ENCODE data around the gene AUTS2.

The AUTS2 gene

GRCh38 chr7:69608878-69609277 lies 10.6 kb downstream of the AUTS2 start:
- Histone ChIP-seq H3K4me1 (ENCODE audit: control insufficient read depth, insufficient read depth, low read length, poor library complexity, severe bottlenecking) (no peaks in the 10 kb centered on the region), H3K27me3 (replicated peaks; ENCODE audit: control insufficient read depth, insufficient read depth, low read length, poor library complexity, severe bottlenecking) (no peaks in the 10 kb centered on the region)

GRCh38 chr7:69609541-69610373 lies 11.5 kb downstream of the AUTS2 start:
- H3K27me3 ChIP-seq (replicated peaks; ENCODE audit: control insufficient read depth, insufficient read depth, low read length, poor library complexity, severe bottlenecking), result no peaks in the 10 kb centered on the region
- no peaks in the 10 kb centered on the region for H3K4me1 ChIP-seq (ENCODE audit: control insufficient read depth, insufficient read depth, low read length, poor library complexity, severe bottlenecking)
- no peaks in the 10 kb centered on the region for H3K9me3 ChIP-seq (ENCODE audit: control insufficient read depth, low read length)
- H3K36me3 ChIP-seq (ENCODE audit: control insufficient read depth, insufficient read depth, low read length), result no peaks in the 10 kb centered on the region
- no peak overlapping the region for H3K27ac ChIP-seq (ENCODE audit: insufficient read depth, low read length, poor library complexity, severe bottlenecking)
- H3K4me3 ChIP-seq (ENCODE audit: insufficient read depth, low read depth, low read length, poor library complexity, severe bottlenecking), result no peak overlapping the region
- no peak for DNase-seq

More at GRCh38 chr7:69608878-69609277, 10.6 kb downstream of the AUTS2 start:
- Histone ChIP-seq H3K9me3 (ENCODE audit: control insufficient read depth, low read length) (no peaks in the 10 kb centered on the region), H3K36me3 (ENCODE audit: control insufficient read depth, insufficient read depth, low read length) (no peaks in the 10 kb centered on the region), H3K27ac (ENCODE audit: insufficient read depth, low read length, poor library complexity, severe bottlenecking) (no peak overlapping the region), H3K4me3 (ENCODE audit: insufficient read depth, low read depth, low read length, poor library complexity, severe bottlenecking) (no peak overlapping the region)
- DNase-seq, result no peak

- no peaks in the 10 kb centered on the region for H3K36me3 ChIP-seq (ENCODE audit: control insufficient read depth, insufficient read depth, low read length)
- no peaks in the 10 kb centered on the region for H3K9me3 ChIP-seq (ENCODE audit: control insufficient read depth, low read length)
- no peaks in the 10 kb centered on the region for H3K27me3 ChIP-seq (replicated peaks; ENCODE audit: control insufficient read depth, insufficient read depth, low read length, poor library complexity, severe bottlenecking)
- no peak overlapping the region for H3K4me3 ChIP-seq (ENCODE audit: insufficient read depth, low read depth, low read length, poor library complexity, severe bottlenecking)
- no peaks in the 10 kb centered on the region for H3K4me1 ChIP-seq (ENCODE audit: control insufficient read depth, insufficient read depth, low read length, poor library complexity, severe bottlenecking)
- no peak overlapping the region for H3K27ac ChIP-seq (ENCODE audit: insufficient read depth, low read length, poor library complexity, severe bottlenecking)
- DNase-seq, result no peak
Measured at GRCh38 chr7:69610374-69611084, 12.3 kb downstream of the AUTS2 start.

GRCh38 chr7:69612981-69613380 lies 14.7 kb downstream of the AUTS2 start:
- DNase-seq, result no peak
- H3K9me3 ChIP-seq (ENCODE audit: control insufficient read depth, low read length), result no peaks in the 10 kb centered on the region
- H3K36me3 ChIP-seq (ENCODE audit: control insufficient read depth, insufficient read depth, low read length), result no peaks in the 10 kb centered on the region
- no peaks in the 10 kb centered on the region for H3K27me3 ChIP-seq (replicated peaks; ENCODE audit: control insufficient read depth, insufficient read depth, low read length, poor library complexity, severe bottlenecking)
- no peak overlapping the region for H3K27ac ChIP-seq (ENCODE audit: insufficient read depth, low read length, poor library complexity, severe bottlenecking)
- H3K4me1 ChIP-seq (ENCODE audit: control insufficient read depth, insufficient read depth, low read length, poor library complexity, severe bottlenecking), result no peaks in the 10 kb centered on the region
- H3K4me3 ChIP-seq (ENCODE audit: insufficient read depth, low read depth, low read length, poor library complexity, severe bottlenecking), result no peak overlapping the region

- no peak for DNase-seq
- Histone ChIP-seq H3K4me3 (ENCODE audit: insufficient read depth, low read depth, low read length, poor library complexity, severe bottlenecking) (no peak overlapping the region), H3K27me3 (replicated peaks; ENCODE audit: control insufficient read depth, insufficient read depth, low read length, poor library complexity, severe bottlenecking) (no peaks in the 10 kb centered on the region), H3K4me1 (ENCODE audit: control insufficient read depth, insufficient read depth, low read length, poor library complexity, severe bottlenecking) (no peaks in the 10 kb centered on the region), H3K27ac (ENCODE audit: insufficient read depth, low read length, poor library complexity, severe bottlenecking) (no peak overlapping the region), H3K9me3 (ENCODE audit: control insufficient read depth, low read length) (no peaks in the 10 kb centered on the region), H3K36me3 (ENCODE audit: control insufficient read depth, insufficient read depth, low read length) (no peaks in the 10 kb centered on the region)
Measured at GRCh38 chr7:69613846-69614245, 15.6 kb downstream of the AUTS2 start.

- H3K27me3 ChIP-seq (replicated peaks; ENCODE audit: control insufficient read depth, insufficient read depth, low read length, poor library complexity, severe bottlenecking), result no peaks in the 10 kb centered on the region
- no peak overlapping the region for H3K27ac ChIP-seq (ENCODE audit: insufficient read depth, low read length, poor library complexity, severe bottlenecking)
- H3K36me3 ChIP-seq (ENCODE audit: control insufficient read depth, insufficient read depth, low read length), result no peaks in the 10 kb centered on the region
- no peak overlapping the region for H3K4me3 ChIP-seq (ENCODE audit: insufficient read depth, low read depth, low read length, poor library complexity, severe bottlenecking)
- H3K9me3 ChIP-seq (ENCODE audit: control insufficient read depth, low read length), result no peaks in the 10 kb centered on the region
- no peak for DNase-seq
- H3K4me1 ChIP-seq (ENCODE audit: control insufficient read depth, insufficient read depth, low read length, poor library complexity, severe bottlenecking), result no peaks in the 10 kb centered on the region
Measured at GRCh38 chr7:69615685-69616084, 17.4 kb downstream of the AUTS2 start.

GRCh38 chr7:69617364-69617763 lies 19.1 kb downstream of the AUTS2 start:
- H3K27me3 ChIP-seq (replicated peaks; ENCODE audit: control insufficient read depth, insufficient read depth, low read length, poor library complexity, severe bottlenecking), result no peaks in the 10 kb centered on the region
- H3K9me3 ChIP-seq (ENCODE audit: control insufficient read depth, low read length), result no peaks in the 10 kb centered on the region
- H3K4me1 ChIP-seq (ENCODE audit: control insufficient read depth, insufficient read depth, low read length, poor library complexity, severe bottlenecking), result no peaks in the 10 kb centered on the region
- no peak overlapping the region for H3K27ac ChIP-seq (ENCODE audit: insufficient read depth, low read length, poor library complexity, severe bottlenecking)
- H3K4me3 ChIP-seq (ENCODE audit: insufficient read depth, low read depth, low read length, poor library complexity, severe bottlenecking), result no peak overlapping the region
- no peak for DNase-seq
- no peaks in the 10 kb centered on the region for H3K36me3 ChIP-seq (ENCODE audit: control insufficient read depth, insufficient read depth, low read length)

GRCh38 chr7:69619054-69619453 lies 20.8 kb downstream of the AUTS2 start:
- Histone ChIP-seq H3K27me3 (replicated peaks; ENCODE audit: control insufficient read depth, insufficient read depth, low read length, poor library complexity, severe bottlenecking) (no peaks in the 10 kb centered on the region), H3K4me1 (ENCODE audit: control insufficient read depth, insufficient read depth, low read length, poor library complexity, severe bottlenecking) (no peaks in the 10 kb centered on the region), H3K27ac (ENCODE audit: insufficient read depth, low read length, poor library complexity, severe bottlenecking) (no peak overlapping the region), H3K9me3 (ENCODE audit: control insufficient read depth, low read length) (no peaks in the 10 kb centered on the region), H3K4me3 (ENCODE audit: insufficient read depth, low read depth, low read length, poor library complexity, severe bottlenecking) (no peak overlapping the region), H3K36me3 (ENCODE audit: control insufficient read depth, insufficient read depth, low read length) (no peaks in the 10 kb centered on the region)
- no peak for DNase-seq

- H3K4me1 ChIP-seq (ENCODE audit: control insufficient read depth, insufficient read depth, low read length, poor library complexity, severe bottlenecking), result no peaks in the 10 kb centered on the region
- H3K4me3 ChIP-seq (ENCODE audit: insufficient read depth, low read depth, low read length, poor library complexity, severe bottlenecking), result no peak overlapping the region
- H3K27ac ChIP-seq (ENCODE audit: insufficient read depth, low read length, poor library complexity, severe bottlenecking), result no peak overlapping the region
- DNase-seq, result no peak
- H3K27me3 ChIP-seq (replicated peaks; ENCODE audit: control insufficient read depth, insufficient read depth, low read length, poor library complexity, severe bottlenecking), result no peaks in the 10 kb centered on the region
- no peaks in the 10 kb centered on the region for H3K9me3 ChIP-seq (ENCODE audit: control insufficient read depth, low read length)
- no peaks in the 10 kb centered on the region for H3K36me3 ChIP-seq (ENCODE audit: control insufficient read depth, insufficient read depth, low read length)
Measured at GRCh38 chr7:69619635-69620034, 21.4 kb downstream of the AUTS2 start.

- Histone ChIP-seq H3K36me3 (ENCODE audit: control insufficient read depth, insufficient read depth, low read length) (no peaks in the 10 kb centered on the region), H3K4me3 (ENCODE audit: insufficient read depth, low read depth, low read length, poor library complexity, severe bottlenecking) (no peak overlapping the region), H3K9me3 (ENCODE audit: control insufficient read depth, low read length) (no peaks in the 10 kb centered on the region), H3K27me3 (replicated peaks; ENCODE audit: control insufficient read depth, insufficient read depth, low read length, poor library complexity, severe bottlenecking) (no peaks in the 10 kb centered on the region), H3K4me1 (ENCODE audit: control insufficient read depth, insufficient read depth, low read length, poor library complexity, severe bottlenecking) (no peaks in the 10 kb centered on the region), H3K27ac (ENCODE audit: insufficient read depth, low read length, poor library complexity, severe bottlenecking) (no peak overlapping the region)
- no peak for DNase-seq
Measured at GRCh38 chr7:69620063-69620462, 21.8 kb downstream of the AUTS2 start.
